GM10847 (cell line): ENCODE measurements around the gene TBP.
A peak's percentile ranks its signal among the peaks of the same experiment; 100 is the strongest.

Source experiments
- POLR2A ChIP-seq: IDR thresholded peaks from 2 replicates; pipeline ENCODE4 v1.6.1; 2011; ENCODE audit not compliant: insufficient read length; ENCODE audit errors: extremely low read depth

TBP gene

GRCh38 chr6:170532867-170533488 lies 21.2 kb upstream of the TBP start:
- no peak for TF ChIP-seq POLR2A

GRCh38 chr6:170533792-170534191 lies 20.4 kb upstream of the TBP start:
- TF ChIP-seq POLR2A: no peak

GRCh38 chr6:170535004-170535403 lies 19.2 kb upstream of the TBP start:
- no peak for TF ChIP-seq POLR2A

- no peak for TF ChIP-seq POLR2A
Measured at GRCh38 chr6:170536671-170537070, 17.5 kb upstream of the TBP start.

GRCh38 chr6:170537329-170537728 lies 16.8 kb upstream of the TBP start:
- TF ChIP-seq POLR2A: no peak

GRCh38 chr6:170542031-170542719 lies 12.0 kb upstream of the TBP start:
- TF ChIP-seq POLR2A: no peak

- no peak for TF ChIP-seq POLR2A
Measured at GRCh38 chr6:170545405-170545804, 8.8 kb upstream of the TBP start.

- TF ChIP-seq POLR2A: peak; percentile 89
Measured at GRCh38 chr6:170552765-170553533, 1.2 kb upstream of the TBP start, which contains the start of gene PSMB1. PSMB1 (minus strand) TSS chr6:170553307; CDS start chr6:170553242, 65 bp downstream.

GRCh38 chr6:170553534-170554012 lies 596 bp upstream of the TBP start:
- no peak for TF ChIP-seq POLR2A

- no peak for TF ChIP-seq POLR2A
Measured at GRCh38 chr6:170554796-170555137, 598 bp downstream of the TBP start.

GRCh38 chr6:170555305-170555704 lies 1.1 kb downstream of the TBP start:
- TF ChIP-seq POLR2A: no peak

GRCh38 chr6:170561555-170561954 lies 7.4 kb downstream of the TBP start:
- TF ChIP-seq POLR2A: no peak

- no peak for TF ChIP-seq POLR2A
Measured at GRCh38 chr6:170564936-170565530, 10.9 kb downstream of the TBP start.

GRCh38 chr6:170572704-170573466 lies 18.7 kb downstream of the TBP start:
- no peak for TF ChIP-seq POLR2A

GRCh38 chr6:170575250-170575649 lies 21.1 kb downstream of the TBP start:
- TF ChIP-seq POLR2A: no peak
